Right ventricle myocardium inferior (tissue), 1 donor: ENCODE measurements around the gene PRSS33. TPM values are rescaled to one million over a fixed set of nuclear protein-coding genes. Genes with fewer than 3 reads are reported as not detected.

Experiments used
- ATAC-seq: fragments of 200-7000 bp; cut with Tn5 transposase; one replicate; pipeline ENCODE4 v1.9.1; 2020; ENCODE audit warnings: mild to moderate bottlenecking, moderate library complexity
- DNase-seq: peaks from one replicate; pipeline ENCODE4 v3.0.0; 2021; ENCODE audit errors: missing footprints
- intact Hi-C: fragments of 100-400 bp; cut with DNase I; formaldehyde crosslinking; loops from one replicate; pipeline ENCODE4 v1.11.0; 2022
- total RNA-seq: library from RNA; stranded (reverse); fragmentation: NEBNext Ultra II Directional; extraction: Animal tissue kit (Norgen Biotek cat#: 25700); gene quantifications from one replicate; pipeline ENCODE4 v1.2.1, GENCODE V29; 2021
- donor health status: DM: no; HTN: yes; CAD: no; lungs with severe emphysema.

PRSS33 gene
- total RNA-seq, 1 donor from 2014 or later, result not detected

DNA sequence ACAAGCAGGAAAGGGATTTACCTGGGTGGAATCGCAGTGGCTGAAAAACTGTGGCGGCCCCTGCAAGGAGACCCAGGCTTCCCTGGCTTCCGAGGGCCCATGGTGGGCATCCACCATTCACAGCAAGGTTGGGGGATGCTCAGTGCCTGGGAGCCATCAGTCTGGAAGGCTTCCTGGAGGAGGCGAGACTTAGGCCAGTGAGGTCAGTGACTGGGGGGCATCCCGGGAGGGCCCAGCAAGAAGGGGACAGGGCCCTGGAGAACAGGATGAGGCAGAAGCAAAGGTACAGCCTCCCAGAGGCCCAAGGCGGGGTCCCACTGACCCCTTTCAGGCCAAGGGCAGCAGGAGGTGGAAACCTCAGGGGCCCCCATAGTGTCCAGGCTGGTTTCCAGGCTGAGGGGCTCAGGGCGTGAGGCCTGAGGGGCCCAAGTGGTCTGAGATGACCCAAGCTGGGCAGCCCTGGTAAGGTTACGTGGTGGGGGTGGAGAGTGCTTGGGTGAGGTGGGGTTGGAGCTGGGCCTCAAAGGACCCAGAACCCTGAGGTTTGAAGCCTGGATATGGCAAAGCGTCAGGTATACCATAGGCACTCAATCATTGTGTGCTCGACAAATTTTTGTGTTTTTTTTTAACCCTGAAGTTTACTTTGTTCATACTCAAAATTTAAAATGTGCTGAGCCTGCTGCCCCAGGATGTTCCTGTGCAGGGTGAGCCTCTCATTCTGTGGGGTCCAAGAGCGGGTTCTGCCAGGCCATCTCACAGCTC, 50.7 kb downstream of the PRSS33 start:
- ATAC-seq, result no peak
- intact Hi-C loops, result no loop called here
- DNase-seq, result no peak

DNA sequence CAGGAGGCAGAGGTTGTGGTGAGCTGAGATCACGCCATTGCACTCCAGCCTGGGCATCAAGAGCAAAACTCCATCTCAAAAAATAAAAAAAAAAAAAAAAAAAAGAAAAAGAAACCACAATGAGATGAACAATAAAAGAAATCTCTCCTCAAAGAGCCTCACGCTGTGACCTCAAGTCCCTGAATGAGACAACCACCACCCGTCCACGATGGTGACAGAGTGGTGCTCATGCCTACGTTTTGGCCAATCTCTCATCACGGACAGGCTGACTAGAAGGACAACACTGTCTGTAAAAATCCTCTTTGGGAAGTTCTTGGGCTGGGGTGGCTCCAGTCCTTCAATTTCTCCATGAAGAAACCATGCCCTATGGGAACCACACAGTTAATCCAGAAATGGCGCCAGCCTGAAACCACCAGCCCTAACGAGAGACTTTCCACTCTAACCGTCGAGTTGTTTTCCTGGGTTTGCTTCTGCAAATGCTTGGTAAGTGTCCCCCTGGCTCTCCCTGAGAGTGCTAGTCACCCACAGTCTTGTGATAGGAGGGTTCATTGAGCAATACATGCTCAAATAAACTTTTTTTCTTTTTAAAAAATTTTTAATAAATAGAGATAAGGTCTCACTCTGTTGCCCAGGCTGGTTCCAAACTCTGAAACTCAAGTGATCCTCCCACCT, 52.4 kb downstream of the PRSS33 start:
- intact Hi-C loops, result no loop called here
- DNase-seq (no peak), ATAC-seq (no peak)

Other genes with a start within 250 kb of the PRSS33 start
- 47.1 TPM for gene PDPK1, start 249.5 kb downstream of the PRSS33 start, total RNA-seq
- 10.5 TPM for gene KCTD5, start 105.0 kb downstream of the PRSS33 start, total RNA-seq
- 0.30 TPM for gene PRSS27, start 67.3 kb downstream of the PRSS33 start, total RNA-seq
- 239 TPM for gene SRRM2, start 34.9 kb downstream of the PRSS33 start, total RNA-seq
- gene ELOB, start 10.3 kb downstream of the PRSS33 start, total RNA-seq, result 336 TPM
- not detected for gene PRSS41, start 10.9 kb upstream of the PRSS33 start, total RNA-seq
- not detected for gene PRSS21, start 29.7 kb upstream of the PRSS33 start, total RNA-seq
- 0.35 TPM for gene ZG16B, start 42.7 kb upstream of the PRSS33 start, total RNA-seq
- not detected for gene PRSS22, start 70.6 kb upstream of the PRSS33 start, total RNA-seq
- gene FLYWCH2, start 95.7 kb upstream of the PRSS33 start, total RNA-seq, result 31.3 TPM
- 34.5 TPM for gene FLYWCH1, start 124.4 kb upstream of the PRSS33 start, total RNA-seq
- gene KREMEN2, start 176.7 kb upstream of the PRSS33 start, total RNA-seq, result not detected
- 11.4 TPM for gene PAQR4, start 181.8 kb upstream of the PRSS33 start, total RNA-seq
- 2.9 TPM for gene PKMYT1, start 192.9 kb upstream of the PRSS33 start, total RNA-seq
- gene CLDN9, start 225.4 kb upstream of the PRSS33 start, total RNA-seq, result 0.32 TPM
- not detected for gene CLDN6, start 230.6 kb upstream of the PRSS33 start, total RNA-seq
- 42.8 TPM for gene TNFRSF12A, start 232.8 kb upstream of the PRSS33 start, total RNA-seq
- 68.6 TPM for gene HCFC1R1, start 236.4 kb upstream of the PRSS33 start, total RNA-seq
- 12.9 TPM for gene THOC6, start 236.5 kb upstream of the PRSS33 start, total RNA-seq
- gene BICDL2, start 249.4 kb upstream of the PRSS33 start, total RNA-seq, result not detected